ENCODE measurements around the gene NFIA.

The NFIA gene

DNA sequence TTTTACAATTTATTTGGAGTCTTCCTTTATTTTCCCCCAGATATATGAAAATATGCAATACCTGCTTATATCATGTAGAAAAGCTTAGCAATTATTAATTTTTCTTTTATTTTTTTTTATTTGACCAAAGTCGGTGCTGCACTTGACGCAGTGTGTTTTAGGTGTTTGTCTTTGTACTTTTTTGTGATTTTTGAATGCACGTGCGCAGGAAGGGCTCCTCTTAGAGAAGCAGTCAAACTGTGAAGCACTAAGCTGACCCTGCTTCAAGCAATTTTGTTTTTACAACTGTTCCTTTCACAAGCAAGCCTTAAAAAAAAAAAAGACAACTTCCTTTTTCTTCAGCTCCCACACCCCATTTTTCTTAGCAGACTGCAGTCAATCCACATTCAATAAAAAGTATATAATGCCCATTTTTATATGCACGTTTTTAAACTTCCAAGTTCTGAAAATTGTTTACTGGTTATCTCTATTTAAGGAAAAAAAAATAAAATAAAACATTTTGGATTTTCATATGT lies 375.2 kb downstream of the NFIA start:
- no peaks in the 10 kb centered on the region for H3K79me2 ChIP-seq
- no peaks in the 10 kb centered on the region for H3K36me3 ChIP-seq (ENCODE audit: control insufficient read depth, insufficient read depth, low read length)
- no peak overlapping the region for H3K9ac ChIP-seq
- no peak overlapping the region for H3K27ac ChIP-seq
- no peaks in the 10 kb centered on the region for H3K27me3 ChIP-seq (ENCODE audit: control insufficient read depth, insufficient read depth, low read length)
- H3K9me3 ChIP-seq (ENCODE audit: control insufficient read depth, low read length): no peaks in the 10 kb centered on the region
- peaks cover 5% of the 10 kb centered on the region for H3K4me1 ChIP-seq
- no peak overlapping the region for H3K4me2 ChIP-seq (ENCODE audit: low read length)
- no peak overlapping the region for H2AFZ ChIP-seq
- TF ChIP-seq, protein P1, sequence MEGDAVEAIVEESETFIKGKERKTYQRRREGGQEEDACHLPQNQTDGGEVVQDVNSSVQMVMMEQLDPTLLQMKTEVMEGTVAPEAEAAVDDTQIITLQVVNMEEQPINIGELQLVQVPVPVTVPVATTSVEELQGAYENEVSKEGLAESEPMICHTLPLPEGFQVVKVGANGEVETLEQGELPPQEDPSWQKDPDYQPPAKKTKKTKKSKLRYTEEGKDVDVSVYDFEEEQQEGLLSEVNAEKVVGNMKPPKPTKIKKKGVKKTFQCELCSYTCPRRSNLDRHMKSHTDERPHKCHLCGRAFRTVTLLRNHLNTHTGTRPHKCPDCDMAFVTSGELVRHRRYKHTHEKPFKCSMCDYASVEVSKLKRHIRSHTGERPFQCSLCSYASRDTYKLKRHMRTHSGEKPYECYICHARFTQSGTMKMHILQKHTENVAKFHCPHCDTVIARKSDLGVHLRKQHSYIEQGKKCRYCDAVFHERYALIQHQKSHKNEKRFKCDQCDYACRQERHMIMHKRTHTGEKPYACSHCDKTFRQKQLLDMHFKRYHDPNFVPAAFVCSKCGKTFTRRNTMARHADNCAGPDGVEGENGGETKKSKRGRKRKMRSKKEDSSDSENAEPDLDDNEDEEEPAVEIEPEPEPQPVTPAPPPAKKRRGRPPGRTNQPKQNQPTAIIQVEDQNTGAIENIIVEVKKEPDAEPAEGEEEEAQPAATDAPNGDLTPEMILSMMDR (IDR thresholded peaks at IDR 0.05): no peak
- no peak overlapping the region for H3K4me3 ChIP-seq (ENCODE audit: low read depth, low read length)

DNA sequence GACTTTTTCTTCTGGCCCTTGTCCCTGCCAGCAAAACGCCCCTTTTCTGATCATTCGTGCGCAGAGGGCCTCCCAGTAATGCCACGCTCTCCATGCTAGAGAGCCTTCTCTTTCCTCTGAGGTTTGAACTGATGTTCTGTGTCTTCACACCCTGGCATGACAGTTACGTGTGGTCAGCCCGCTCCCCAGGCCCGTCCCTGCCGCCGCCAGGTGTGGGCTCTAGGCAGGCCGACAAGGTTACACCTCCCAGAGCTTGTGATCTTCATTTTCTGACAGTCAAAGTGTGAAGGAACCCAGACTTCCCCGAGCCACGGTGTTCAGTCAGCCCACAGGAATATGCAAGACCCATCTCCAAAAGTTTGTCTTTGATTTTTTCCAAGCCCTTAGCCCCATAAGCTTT lies 377.0 kb downstream of the NFIA start:
- no peak overlapping the region for H3K4me2 ChIP-seq (ENCODE audit: low read length)
- TF ChIP-seq, protein P1 (IDR thresholded peaks at IDR 0.05): no peak
- H3K4me3 ChIP-seq (ENCODE audit: low read depth, low read length): no peak overlapping the region
- H3K9me3 ChIP-seq (ENCODE audit: control insufficient read depth, low read length): no peaks in the 10 kb centered on the region
- H3K27ac ChIP-seq: no peak overlapping the region
- no peak overlapping the region for H2AFZ ChIP-seq
- H3K36me3 ChIP-seq (ENCODE audit: control insufficient read depth, insufficient read depth, low read length): no peaks in the 10 kb centered on the region
- no peaks in the 10 kb centered on the region for H3K4me1 ChIP-seq
- H3K27me3 ChIP-seq (ENCODE audit: control insufficient read depth, insufficient read depth, low read length): no peaks in the 10 kb centered on the region
- H3K79me2 ChIP-seq: no peaks in the 10 kb centered on the region
- no peak overlapping the region for H3K9ac ChIP-seq

DNA sequence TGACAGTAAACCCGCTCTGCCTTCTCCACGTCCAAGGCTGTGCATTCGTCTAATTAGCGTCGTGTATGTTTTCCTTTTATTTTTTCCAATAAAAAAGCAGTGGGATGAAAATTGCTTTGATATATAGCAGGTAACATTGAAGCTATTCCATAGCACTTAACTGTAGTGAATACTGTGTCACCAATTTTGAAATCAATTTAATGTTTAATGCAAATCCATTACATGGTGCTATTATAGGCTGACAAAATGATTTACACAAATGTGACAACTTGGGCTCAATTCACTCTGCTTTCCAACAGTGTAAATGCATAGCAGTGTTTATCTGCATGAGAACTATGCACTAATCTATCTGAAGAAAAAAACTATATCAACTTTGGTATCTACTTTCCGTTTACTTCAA lies 377.8 kb downstream of the NFIA start:
- H3K27me3 ChIP-seq (ENCODE audit: control insufficient read depth, insufficient read depth, low read length): no peaks in the 10 kb centered on the region
- no peak overlapping the region for H2AFZ ChIP-seq
- H3K4me2 ChIP-seq (ENCODE audit: low read length): no peak overlapping the region
- no peak overlapping the region for H3K9ac ChIP-seq
- no peaks in the 10 kb centered on the region for H3K4me1 ChIP-seq
- no peaks in the 10 kb centered on the region for H3K9me3 ChIP-seq (ENCODE audit: control insufficient read depth, low read length)
- H3K27ac ChIP-seq: no peak overlapping the region
- TF ChIP-seq, protein P1 (IDR thresholded peaks at IDR 0.05): no peak
- no peaks in the 10 kb centered on the region for H3K79me2 ChIP-seq
- no peak overlapping the region for H3K4me3 ChIP-seq (ENCODE audit: low read depth, low read length)
- no peaks in the 10 kb centered on the region for H3K36me3 ChIP-seq (ENCODE audit: control insufficient read depth, insufficient read depth, low read length)

DNA sequence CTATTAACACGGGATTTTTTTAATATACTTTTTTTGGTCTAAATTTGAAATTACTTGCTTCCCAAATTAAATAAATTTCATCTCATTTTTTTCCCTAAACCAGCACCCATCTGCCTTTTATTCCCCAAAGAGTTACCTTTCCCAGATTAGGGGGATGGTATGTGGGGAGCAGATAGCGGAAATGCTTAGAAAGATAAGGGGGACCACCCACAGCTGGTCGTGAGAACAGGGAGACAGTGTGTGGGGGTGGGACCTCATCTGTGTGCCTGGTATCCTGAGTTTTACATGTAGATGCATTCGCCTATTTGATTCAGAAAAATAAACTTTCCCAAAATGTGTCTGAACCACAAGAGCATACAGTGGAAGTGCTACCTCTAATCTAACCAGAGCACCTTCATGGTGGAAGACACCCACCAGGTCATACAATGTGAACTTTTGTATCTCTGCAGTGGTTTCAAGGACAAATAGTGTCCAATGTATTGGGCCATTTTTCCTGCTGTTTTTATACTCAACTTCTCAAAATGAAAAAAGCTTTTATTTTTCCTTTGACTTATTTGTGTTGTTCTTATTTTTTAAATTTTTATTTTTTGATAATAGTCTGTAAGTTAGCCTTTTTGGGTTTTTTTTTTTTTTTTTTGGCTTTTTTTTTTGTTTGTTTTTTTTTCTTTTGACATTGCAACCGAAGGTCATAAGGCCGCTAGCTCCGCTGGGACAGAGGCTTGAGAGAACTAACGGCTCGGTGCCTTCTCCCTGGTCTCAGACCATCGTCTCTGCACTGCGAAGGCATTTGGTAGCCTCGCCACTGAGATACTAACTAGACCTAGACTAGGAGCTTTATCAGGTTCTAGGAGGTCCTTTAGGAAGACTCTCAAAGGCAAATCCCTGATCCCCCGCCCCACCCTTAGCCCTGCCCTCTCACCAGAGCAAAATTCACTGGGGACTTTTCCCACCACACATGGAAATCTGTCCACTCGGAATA lies 379.3 kb downstream of the NFIA start:
- Histone ChIP-seq H3K9ac (no peak overlapping the region), H3K27ac (no peak overlapping the region), H3K79me2 (no peaks in the 10 kb centered on the region), H2AFZ (no peak overlapping the region), H3K36me3 (ENCODE audit: control insufficient read depth, insufficient read depth, low read length) (no peaks in the 10 kb centered on the region), H3K4me3 (ENCODE audit: low read depth, low read length) (no peak overlapping the region), H3K4me2 (ENCODE audit: low read length) (no peak overlapping the region), H3K27me3 (ENCODE audit: control insufficient read depth, insufficient read depth, low read length) (no peaks in the 10 kb centered on the region), H3K4me1 (no peaks in the 10 kb centered on the region), H3K9me3 (ENCODE audit: control insufficient read depth, low read length) (no peaks in the 10 kb centered on the region)
- TF ChIP-seq, protein P1 (IDR thresholded peaks at IDR 0.05): no peak

Measured in parathyroid adenoma (tissue), 2 donors.